HG02588 (cell line): ENCODE measurements around the gene ASH1L.
"Not testable (repeated sequence)": the region's sequence is repeated elsewhere in the genome, so short reads cannot be mapped to it uniquely, and the experiment has no call there.

Experiments
- ATAC-seq: cut with Tn5 transposase; IDR thresholded peaks from one replicate; pipeline ENCODE4 v1.9.1; 2021; ENCODE audit warnings: mild to moderate bottlenecking, moderate library complexity; ENCODE audit not compliant: unreplicated experiment

ASH1L gene

GRCh38 chr1:155309423-155310021 lies 253.1 kb downstream of the ASH1L start:
- ATAC-seq: no peak

- peak; percentile 93 for ATAC-seq
These were observed 253.8 kb downstream of the ASH1L start, which contains the start of gene FDPS for GRCh38 chr1:155308493-155309422. Gene FDPS (plus strand): TSS chr1:155308866. CDS start chr1:155309790, 924 bp downstream.

GRCh38 chr1:155307247-155307740 lies 255.3 kb downstream of the ASH1L start:
- no peak for ATAC-seq

DNA sequence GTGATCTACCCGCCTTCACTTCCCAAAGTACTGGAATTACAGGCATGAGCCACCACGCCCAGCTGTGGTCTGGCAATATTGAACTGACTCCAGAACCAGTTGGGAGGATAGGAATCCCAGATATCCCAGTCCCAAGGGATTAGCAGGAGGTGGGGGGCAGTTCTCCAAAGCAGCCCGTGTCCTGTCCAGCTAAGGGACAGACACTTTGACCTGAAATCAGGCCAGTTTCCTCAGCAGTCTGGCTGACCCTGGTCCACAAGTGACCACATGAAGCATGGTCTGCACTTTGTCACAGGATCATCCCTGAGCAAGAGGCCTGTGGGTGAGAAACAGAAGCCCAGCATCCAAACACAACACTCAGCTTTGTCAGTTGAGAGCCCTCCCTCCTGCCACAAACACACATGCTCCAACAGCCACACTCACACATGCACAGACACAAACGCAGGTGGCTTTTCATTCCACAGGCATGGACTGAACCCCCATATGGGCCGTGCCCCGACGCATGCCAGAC lies 256.7 kb downstream of the ASH1L start:
- ATAC-seq: no peak

DNA sequence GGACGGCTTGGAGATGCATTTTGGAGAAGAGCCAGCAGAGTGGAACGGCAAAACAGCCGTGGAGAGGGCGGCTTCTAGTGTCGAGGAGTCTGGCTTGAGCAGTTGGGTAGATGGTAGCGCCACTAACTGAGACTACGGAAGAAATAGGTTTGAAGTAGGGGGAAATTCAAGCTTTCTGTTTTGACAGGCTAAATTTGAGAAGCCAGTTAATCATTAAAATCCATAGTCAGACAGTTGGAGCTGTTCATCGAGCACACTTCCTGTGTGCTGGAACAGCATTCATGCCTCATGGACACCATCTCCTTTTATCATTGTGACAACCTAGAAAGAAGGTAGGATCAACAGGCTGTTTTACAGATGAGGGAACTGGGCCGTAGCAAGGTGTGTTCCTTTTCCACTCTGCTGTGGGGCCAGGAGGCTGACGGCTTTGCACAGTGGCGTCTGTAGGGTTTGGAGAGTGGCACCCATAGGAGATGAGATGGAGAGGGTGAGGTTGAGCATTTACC lies 258.0 kb downstream of the ASH1L start:
- ATAC-seq: no peak

- ATAC-seq: no peak
These were observed 261.2 kb downstream of the ASH1L start, which contains the start of gene PKLR for GRCh38 chr1:155301342-155301841. Gene PKLR (minus strand): TSS chr1:155301438. CDS start chr1:155301395, 43 bp downstream.

DNA sequence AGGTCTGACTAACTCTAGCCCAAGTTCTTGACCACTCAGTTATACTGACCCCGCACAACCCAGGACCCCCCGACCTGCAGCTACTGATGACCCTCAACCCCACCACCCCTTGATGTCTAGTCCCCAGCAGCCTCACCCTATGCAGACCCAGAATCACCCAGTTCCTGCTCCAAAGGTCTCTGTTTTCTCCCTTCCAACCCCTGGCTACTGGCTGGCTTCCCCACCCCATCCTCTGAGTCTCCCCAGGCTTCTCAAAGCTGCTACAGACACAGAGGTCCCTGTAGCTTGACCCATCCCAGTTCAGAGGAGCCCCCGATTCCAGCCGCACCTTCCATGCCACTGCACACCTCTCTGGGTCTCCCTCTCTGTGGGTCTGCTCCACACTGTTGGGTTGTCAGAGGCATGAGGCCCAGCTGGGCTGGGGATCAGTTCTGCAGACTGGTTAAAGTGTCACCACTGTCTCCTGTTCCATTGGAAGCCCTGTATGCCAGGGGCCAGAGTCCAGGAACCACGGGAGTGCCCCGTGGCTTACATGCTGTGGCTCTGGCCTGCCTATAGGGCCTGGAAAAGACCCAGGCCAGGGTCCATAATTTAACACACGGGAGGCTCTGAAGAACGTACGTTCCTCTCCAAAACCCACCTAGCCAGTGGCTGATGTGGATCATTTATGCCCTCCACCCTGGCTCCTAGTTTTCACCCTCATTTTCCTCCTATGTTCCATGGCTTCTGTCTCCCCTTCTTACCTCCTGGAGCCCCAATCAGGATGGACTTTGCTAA lies 261.9 kb downstream of the ASH1L start:
- ATAC-seq: no peak

- no peak for ATAC-seq
These were observed 262.6 kb downstream of the ASH1L start for GRCh38 chr1:155300024-155300423.

GRCh38 chr1:155297384-155297783 lies 265.2 kb downstream of the ASH1L start:
- no peak for ATAC-seq

DNA sequence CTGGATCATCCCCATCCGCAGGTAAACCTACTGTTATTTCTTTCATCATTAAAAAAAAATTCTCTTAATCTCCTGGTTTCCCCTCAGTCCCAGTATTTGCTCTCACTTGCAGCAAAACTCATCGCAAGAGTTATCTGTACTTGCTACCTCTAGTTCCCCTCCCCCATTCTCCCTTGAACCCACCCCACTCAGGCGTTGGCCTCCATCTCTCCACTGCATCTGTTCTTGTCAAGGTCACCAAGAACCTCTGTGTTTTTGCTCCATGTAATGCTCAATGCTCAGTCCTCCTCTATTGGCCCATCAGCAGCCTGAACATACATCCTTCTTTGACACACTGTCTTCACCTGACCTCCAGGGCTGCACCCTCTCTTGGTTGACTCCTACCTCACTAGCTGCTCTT lies 265.9 kb downstream of the ASH1L start:
- ATAC-seq: no peak

- ATAC-seq: no peak
These were observed 266.7 kb downstream of the ASH1L start for GRCh38 chr1:155295942-155296267.

GRCh38 chr1:155295183-155295941 lies 267.2 kb downstream of the ASH1L start:
- no peak for ATAC-seq

DNA sequence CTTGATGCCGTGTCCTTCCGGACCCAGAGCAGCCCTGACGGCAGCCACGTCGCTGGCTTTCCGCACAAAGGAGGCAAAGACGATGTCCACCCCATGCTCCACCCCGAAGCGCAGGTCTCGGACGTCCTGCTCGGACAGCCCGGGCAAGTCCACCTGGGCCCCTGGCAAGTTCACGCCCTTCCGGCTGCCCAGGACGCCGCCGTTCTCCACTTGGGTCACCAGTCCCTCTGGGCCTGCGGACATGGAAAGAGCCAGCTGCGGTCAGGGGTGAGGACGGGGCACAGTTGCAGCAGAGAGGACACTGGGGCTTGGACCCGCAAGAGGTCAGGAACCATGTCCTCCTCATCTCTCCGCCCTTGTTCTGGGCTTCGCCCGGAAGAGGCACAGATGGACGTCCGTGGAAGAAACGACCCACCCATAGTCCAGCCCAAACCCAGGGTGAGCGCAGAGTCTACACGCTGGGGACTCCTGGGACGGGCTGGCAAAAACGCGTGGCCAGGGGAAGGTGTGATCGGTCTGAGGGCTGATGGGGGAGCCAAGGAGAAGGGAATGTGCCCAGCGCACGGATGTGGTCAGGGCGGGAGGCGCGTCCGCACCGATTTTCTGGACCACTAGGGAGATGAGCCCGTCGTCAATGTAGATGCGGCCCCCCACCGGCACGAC lies 268.0 kb downstream of the ASH1L start:
- no peak for ATAC-seq

DNA sequence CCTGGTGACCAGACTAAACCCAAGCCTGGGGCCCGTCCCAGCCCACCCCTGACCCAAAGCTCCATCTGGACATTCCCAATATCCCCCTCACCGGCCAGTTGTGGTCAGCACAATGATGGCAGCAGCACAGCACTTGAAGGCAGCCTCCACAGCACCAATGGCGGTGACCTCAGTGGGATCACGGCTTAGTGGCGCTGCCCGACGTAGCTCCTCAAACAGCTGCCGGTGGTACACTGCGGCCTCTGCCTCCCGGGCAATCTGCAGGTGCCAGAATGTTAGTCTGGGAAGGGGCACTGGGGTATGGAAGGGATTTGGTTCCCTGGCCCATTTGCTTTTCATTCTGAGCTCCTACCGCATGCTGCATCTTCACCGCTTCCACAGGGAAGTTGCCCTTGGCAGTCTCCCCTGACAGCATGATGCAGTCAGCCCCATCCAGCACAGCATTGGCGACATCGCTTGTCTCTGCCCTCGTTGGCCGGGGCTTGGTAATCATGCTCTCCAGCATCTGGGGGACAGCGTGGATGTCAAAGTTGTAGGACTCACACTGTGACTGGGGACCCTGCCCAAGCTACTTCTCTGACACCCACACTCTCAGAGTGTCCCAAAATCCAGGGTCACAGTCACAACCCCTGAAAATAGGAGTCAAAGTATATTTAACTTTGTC lies 269.4 kb downstream of the ASH1L start:
- ATAC-seq: no peak

- ATAC-seq: not testable (repeated sequence)
These were observed 271.6 kb downstream of the ASH1L start for GRCh38 chr1:155291006-155291405.

DNA sequence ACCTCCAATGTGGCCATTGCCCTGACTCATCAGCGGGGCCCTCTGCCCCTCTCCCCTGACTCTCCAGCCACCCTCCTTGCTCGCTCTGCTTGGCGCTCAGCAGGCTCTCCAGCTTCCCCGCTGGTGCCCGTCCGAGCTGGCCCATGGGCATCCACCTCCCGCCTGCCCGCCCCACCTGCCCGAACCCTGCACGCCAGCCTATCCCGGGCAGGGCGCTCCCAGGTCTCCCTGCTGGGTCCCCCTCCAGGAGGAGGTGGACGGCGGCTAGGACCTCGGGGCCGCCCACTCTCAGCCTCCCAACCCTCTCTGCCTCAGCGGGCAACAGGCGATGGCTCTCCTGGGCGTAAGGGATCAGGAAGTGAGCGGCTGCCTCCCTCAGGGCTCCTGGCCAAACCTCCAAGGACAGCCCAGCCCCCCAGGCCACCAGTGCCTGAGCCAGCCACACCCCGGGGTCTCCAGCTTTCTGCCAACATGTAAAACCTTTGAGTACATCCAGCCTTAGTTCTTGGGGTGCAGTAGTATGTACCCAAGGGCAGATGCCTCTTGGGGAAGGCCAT lies 274.5 kb downstream of the ASH1L start:
- ATAC-seq: no peak

DNA sequence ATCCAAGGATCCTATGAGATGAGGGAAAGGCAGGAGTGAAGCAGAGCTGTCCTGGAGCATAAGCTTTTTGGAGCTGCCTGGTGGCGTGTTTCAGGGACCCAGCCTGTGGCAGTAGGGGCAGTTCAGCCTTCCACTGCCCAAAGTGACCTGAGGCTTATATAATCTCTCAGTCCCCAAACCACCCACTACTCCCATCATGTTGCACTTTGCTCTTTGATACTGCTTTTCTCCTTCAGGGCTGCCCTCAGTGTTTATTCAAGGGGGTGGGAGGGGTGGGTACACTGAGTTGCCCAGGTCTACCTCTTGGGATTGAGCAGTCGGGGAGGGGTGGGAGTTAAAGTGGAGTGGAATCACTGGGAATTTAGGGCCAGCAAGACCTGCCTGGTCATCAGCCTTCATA lies 276.1 kb downstream of the ASH1L start:
- ATAC-seq: no peak

- no peak for ATAC-seq
These were observed 277.0 kb downstream of the ASH1L start for GRCh38 chr1:155285631-155286044.
